T-helper 2 cell treated with Interferon-gamma antibody and Interleukin-4, amounts not matched to agents 100 ng/mL and 5 ng/mL, for 36 hours (primary cell): ENCODE measurements around the gene MTHFD1L. TPM values are rescaled to one million over a fixed set of nuclear protein-coding genes. Genes with fewer than 3 reads are reported as not detected.
"Not testable (repeated sequence)": the region's sequence is repeated elsewhere in the genome, so short reads cannot be mapped to it uniquely, and the experiment has no call there.

Experiments
- intact Hi-C: fragments of 100-400 bp; cut with micrococcal nuclease; formaldehyde crosslinking; loops from one replicate; pipeline ENCODE4 v1.15.1; 2023
- total RNA-seq: library from RNA; stranded (reverse); gene quantifications from 2 replicates; pipeline ENCODE4 v1.2.3, GENCODE V29; 2022

Gene MTHFD1L
- total RNA-seq, 1 donor from 2014 or later: 41.5 TPM

- intact Hi-C loops: loop anchor here (10.0 kb wide), 1 partner anchor 211 kb away; no protein-coding TSS in a partner anchor
These were observed 248.1 kb downstream of the MTHFD1L start for GRCh38 chr6:151113641-151114040.

- intact Hi-C loops: loop anchor here (10.0 kb wide), 1 partner anchor 206 kb away; no protein-coding TSS in a partner anchor
These were observed 253.1 kb downstream of the MTHFD1L start for GRCh38 chr6:151118461-151119123.

GRCh38 chr6:151119823-151120524 is 254.5 kb downstream of the MTHFD1L start:
- intact Hi-C loops: loop anchor here (10.0 kb wide), 1 partner anchor 205 kb away; no protein-coding TSS in a partner anchor

- intact Hi-C loops: no loop called here
These were observed 256.4 kb downstream of the MTHFD1L start for GRCh38 chr6:151121900-151122299.

DNA sequence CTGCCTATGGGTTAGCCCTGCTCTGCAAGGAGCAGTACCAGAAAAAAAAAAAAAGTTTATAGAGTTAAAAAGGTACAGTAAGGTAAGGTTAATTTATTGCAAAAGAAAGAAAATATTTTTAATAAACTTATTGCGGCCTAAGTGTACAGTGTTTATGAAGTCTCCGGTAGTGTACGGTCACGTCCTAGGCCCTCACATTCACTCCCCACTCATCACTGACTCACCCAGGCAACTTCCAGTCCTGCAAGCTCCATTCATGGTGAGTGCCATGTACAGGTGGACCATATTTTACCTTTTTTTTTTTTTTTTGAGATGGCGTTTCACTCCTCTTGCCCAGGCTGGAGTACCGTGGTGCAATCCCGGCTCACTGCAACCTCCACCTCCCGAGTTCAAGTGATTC is 258.1 kb downstream of the MTHFD1L start:
- intact Hi-C loops: not testable (repeated sequence)

DNA sequence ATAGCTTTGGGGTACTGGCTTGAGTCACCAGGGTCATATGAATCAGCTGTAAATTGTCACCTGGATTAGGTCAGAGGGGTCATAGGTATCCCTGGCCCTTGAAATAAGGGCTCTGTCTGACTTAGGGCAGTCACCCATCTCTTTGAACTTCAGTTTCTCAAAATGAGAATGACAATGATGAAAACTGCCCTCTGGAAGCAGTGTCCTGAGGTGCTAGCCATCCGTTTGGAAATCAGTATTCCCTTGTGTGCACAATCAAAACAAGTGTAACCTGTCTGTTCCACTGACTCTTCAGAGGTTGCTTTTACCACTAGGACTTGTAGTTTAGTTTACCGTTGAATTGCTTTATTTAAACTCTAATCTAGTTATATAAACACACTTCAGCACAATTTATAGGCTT is 259.7 kb downstream of the MTHFD1L start:
- intact Hi-C loops: not testable (repeated sequence)

- intact Hi-C loops: not testable (repeated sequence)
These were observed 260.3 kb downstream of the MTHFD1L start for GRCh38 chr6:151125651-151126416.

DNA sequence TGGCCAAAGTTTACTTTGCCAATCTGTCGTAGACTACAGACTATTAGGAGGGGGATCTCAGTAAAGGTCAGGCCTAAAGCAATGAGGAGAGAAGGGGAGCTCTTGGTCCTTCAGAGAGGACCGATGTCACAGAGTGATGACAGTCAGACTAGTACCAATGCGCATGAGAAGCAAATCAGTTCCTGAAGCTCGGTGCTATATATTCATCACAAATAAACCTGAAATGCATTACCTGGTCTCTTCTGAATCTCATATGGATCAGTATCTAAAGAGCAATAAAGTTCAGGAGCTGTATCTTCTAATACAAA is 260.9 kb downstream of the MTHFD1L start:
- intact Hi-C loops: not testable (repeated sequence)

GRCh38 chr6:151127133-151127798 is 261.8 kb downstream of the MTHFD1L start:
- intact Hi-C loops: not testable (repeated sequence)

- intact Hi-C loops: no loop called here
These were observed 263.4 kb downstream of the MTHFD1L start for GRCh38 chr6:151128763-151129370.

- intact Hi-C loops: no loop called here
These were observed 264.8 kb downstream of the MTHFD1L start for GRCh38 chr6:151130329-151130728.

GRCh38 chr6:151131324-151132007 is 266.0 kb downstream of the MTHFD1L start:
- intact Hi-C loops: no loop called here

DNA sequence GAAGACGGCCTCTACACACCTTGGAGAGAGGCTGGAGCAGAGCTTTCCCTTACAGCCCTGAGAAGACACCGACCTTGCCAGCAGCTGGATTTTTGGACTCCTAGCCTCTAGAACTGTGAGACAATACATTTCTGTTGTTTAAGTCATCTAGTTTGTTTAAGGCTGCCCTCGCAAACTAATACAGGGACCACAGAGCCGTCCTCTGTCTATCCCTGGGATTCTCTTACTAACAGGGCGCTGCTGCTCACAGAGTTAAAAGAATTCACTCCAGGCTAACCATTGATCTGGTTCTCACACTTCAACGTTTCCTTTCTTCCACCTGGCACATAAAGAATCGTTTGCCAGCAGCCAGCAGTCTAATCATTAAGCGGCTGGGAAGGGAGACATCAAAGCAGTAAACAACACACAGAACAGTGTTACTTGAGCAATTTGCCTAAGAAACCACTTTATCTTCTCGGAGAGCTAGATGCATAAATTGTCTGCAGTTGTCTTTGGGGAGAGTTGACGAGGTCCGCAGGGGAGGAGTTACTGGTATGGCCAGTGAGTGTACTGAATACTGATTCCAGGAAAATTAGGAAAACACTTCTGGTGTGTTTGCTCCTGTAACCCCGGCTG is 270.7 kb downstream of the MTHFD1L start:
- intact Hi-C loops: no loop called here

DNA sequence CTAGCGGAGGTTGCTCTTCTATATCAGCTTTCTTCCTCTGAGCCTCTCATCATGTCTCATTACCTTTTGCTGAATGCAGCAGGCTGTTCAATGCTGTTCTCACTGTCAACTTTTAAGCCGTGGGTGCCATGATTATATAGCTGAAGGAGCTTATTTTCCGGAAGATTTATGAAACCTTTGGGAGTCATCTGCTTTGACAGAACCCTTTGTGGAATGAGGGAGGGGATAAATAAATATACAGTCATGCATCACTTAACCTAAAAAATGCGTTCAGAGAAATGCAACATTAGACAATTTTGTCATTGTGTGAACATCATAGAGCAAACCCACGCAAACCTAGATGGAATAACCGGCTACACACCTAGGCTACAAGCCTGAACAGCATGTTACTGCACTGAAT is 272.0 kb downstream of the MTHFD1L start:
- intact Hi-C loops: no loop called here

GRCh38 chr6:151139524-151139923 is 274.0 kb downstream of the MTHFD1L start:
- intact Hi-C loops: no loop called here

DNA sequence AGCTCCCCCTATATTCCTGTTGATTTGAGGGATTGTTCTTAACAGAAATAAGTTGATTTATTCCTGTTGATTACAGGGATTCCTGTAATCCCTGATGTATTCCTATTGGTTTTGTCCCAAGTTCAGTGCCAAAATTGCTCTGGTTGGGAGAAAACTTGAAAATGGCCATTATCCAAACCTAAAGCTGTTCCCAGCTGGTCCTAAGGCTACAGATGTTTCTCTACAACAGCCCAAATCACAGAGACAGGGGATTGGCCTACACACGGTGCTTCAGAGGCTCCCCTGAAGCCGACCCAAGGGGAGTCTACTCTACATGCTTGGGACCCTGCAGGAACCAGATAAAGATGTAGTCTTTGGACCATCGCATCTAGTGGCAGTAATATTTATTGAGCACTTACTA is 275.3 kb downstream of the MTHFD1L start:
- intact Hi-C loops: no loop called here

GRCh38 chr6:151141685-151142084 is 276.2 kb downstream of the MTHFD1L start:
- intact Hi-C loops: no loop called here

GRCh38 chr6:151142676-151143075 is 277.2 kb downstream of the MTHFD1L start:
- intact Hi-C loops: no loop called here

GRCh38 chr6:151143337-151143736 is 277.8 kb downstream of the MTHFD1L start:
- intact Hi-C loops: no loop called here

GRCh38 chr6:151143806-151144205 is 278.3 kb downstream of the MTHFD1L start:
- intact Hi-C loops: no loop called here
